ENCODE measurements around the gene DNAJC8.
A peak's percentile ranks its signal among the peaks of the same experiment; 100 is the strongest.

Gene DNAJC8

GRCh38 chr1:28266920-28267322 is 34.1 kb upstream of the DNAJC8 start:
- no peak for ATAC-seq
- no peak for TF ChIP-seq ZC3H10 (CRISPR knock-in tag; IDR thresholded peaks at IDR 0.05)
- no peak for TF ChIP-seq CREB5 (CRISPR knock-in tag; IDR thresholded peaks at IDR 0.05; ENCODE audit: low read depth)

- no peak for ATAC-seq
- TF ChIP-seq ESRRG (CRISPR knock-in tag; IDR thresholded peaks at IDR 0.05) (no peak), ZC3H10 (CRISPR knock-in tag; IDR thresholded peaks at IDR 0.05) (no peak), OSR1 (CRISPR knock-in tag; IDR thresholded peaks at IDR 0.05) (no peak), ARNTL (CRISPR knock-in tag; IDR thresholded peaks at IDR 0.05; ENCODE audit: borderline replicate concordance, low read depth) (no peak), GLIS3 (CRISPR knock-in tag; IDR thresholded peaks at IDR 0.05) (no peak), CSRNP3 (CRISPR knock-in tag; IDR thresholded peaks at IDR 0.05) (no peak), ISL1 (CRISPR knock-in tag; IDR thresholded peaks at IDR 0.05) (no peak)
Measured at GRCh38 chr1:28265577-28265976, 32.7 kb upstream of the DNAJC8 start.

- no peak for ATAC-seq
- no peak for TF ChIP-seq ZC3H10 (CRISPR knock-in tag; IDR thresholded peaks at IDR 0.05)
Measured at GRCh38 chr1:28264897-28265296, 32.1 kb upstream of the DNAJC8 start.

- ATAC-seq, result no peak
- TF ChIP-seq PPARA (CRISPR knock-in tag; IDR thresholded peaks at IDR 0.05; ENCODE audit: borderline replicate concordance), result no peak
Measured at GRCh38 chr1:28260803-28261174, 28.0 kb upstream of the DNAJC8 start.

GRCh38 chr1:28259934-28260802 is 27.3 kb upstream of the DNAJC8 start:
- ATAC-seq, result peak; percentile 89
- TF ChIP-seq PPARA (CRISPR knock-in tag; IDR thresholded peaks at IDR 0.05; ENCODE audit: borderline replicate concordance) (no peak), PATZ1 (CRISPR knock-in tag; IDR thresholded peaks at IDR 0.05; ENCODE audit: borderline replicate concordance) (peak; percentile 58; the same call in 1 of the 2 replicates)

- TF ChIP-seq ZNF70 (CRISPR knock-in tag; IDR thresholded peaks at IDR 0.05) (no peak), TCF4 (CRISPR knock-in tag; IDR thresholded peaks at IDR 0.05; ENCODE audit: borderline replicate concordance) (no peak)
- peak; percentile 93 for ATAC-seq
Measured at GRCh38 chr1:28259252-28259933, 26.6 kb upstream of the DNAJC8 start, which contains the start of gene SESN2. SESN2 (plus strand) TSS chr1:28259518; CDS start chr1:28259848, 330 bp downstream.

- TF ChIP-seq ZNF565 (CRISPR knock-in tag; conservative IDR thresholded peaks at IDR 0.05; ENCODE audit: low read depth) (no peak), ZNF70 (CRISPR knock-in tag; IDR thresholded peaks at IDR 0.05) (no peak), RARB (CRISPR knock-in tag; IDR thresholded peaks at IDR 0.05) (no peak), PPARA (CRISPR knock-in tag; IDR thresholded peaks at IDR 0.05; ENCODE audit: borderline replicate concordance) (no peak), POU6F1 (CRISPR knock-in tag; IDR thresholded peaks at IDR 0.05; ENCODE audit: borderline replicate concordance, low read depth) (no peak), ISL1 (CRISPR knock-in tag; IDR thresholded peaks at IDR 0.05) (no peak), GLIS3 (CRISPR knock-in tag; IDR thresholded peaks at IDR 0.05) (no peak), CREB5 (CRISPR knock-in tag; IDR thresholded peaks at IDR 0.05; ENCODE audit: low read depth) (no peak)
- ATAC-seq, result no peak
Measured at GRCh38 chr1:28258628-28259251, 25.9 kb upstream of the DNAJC8 start.

Measured in SK-N-SH treated with all-trans-retinoic acid at 6 μM for 48 hours (cell line).